Caco-2 (cell line): ENCODE measurements around the gene SLC47A2. TPM values are rescaled to one million over a fixed set of nuclear protein-coding genes. Genes with fewer than 3 reads are reported as not detected.

Experiments
- BruUV-seq: library from RNA; stranded (reverse); fragments of 400-500 nt; replicated peaks from 2 replicates; lab custom pipeline; 2021; lab: Mats Ljungman, UMichigan
- CTCF ChIA-PET: fragments of 300-600 bp; sonication (Branson Sonifier 250); formaldehyde crosslinking; loops from one replicate; lab custom pipeline; 2022; ENCODE audit warnings: antibody characterized with exemption; lab: Charles Lee
- POLR2A ChIA-PET: fragments of 300-600 bp; sonication (Branson Sonifier 250); formaldehyde crosslinking; loops from one replicate; lab custom pipeline; 2022; ENCODE audit warnings: antibody characterized with exemption; lab: Charles Lee
- DNase-seq, 2 experiments: peaks; one replicate each; pipeline versions ENCODE4 v3.0.0 to v3.0.0-alpha.2; 2020 to 2022
- H3K27me3 ChIP-seq: replicated peaks from 2 replicates; pipeline ENCODE4 v1.6.0; 2011; ENCODE audit warnings: low read length; ENCODE audit not compliant: control insufficient read depth, insufficient read depth
- H3K36me3 ChIP-seq: 2 replicates; pipeline ENCODE4 v1.5.1; 2011; ENCODE audit warnings: low read length; ENCODE audit not compliant: control insufficient read depth, insufficient read depth
- H3K4me1 ChIP-seq: fragments of 250-450 bp; sonication (Bioruptor Pico); 2 replicates; pipeline ENCODE4 v1.5.1; 2020; ENCODE audit warnings: mild to moderate bottlenecking
- H3K4me3 ChIP-seq: 2 replicates; pipeline ENCODE4 v1.5.1; 2011; ENCODE audit warnings: low read depth, mild to moderate bottlenecking, control low read depth, low read length
- H3K9me3 ChIP-seq: fragments of 250-450 bp; sonication (Bioruptor Pico); 2 replicates; pipeline ENCODE4 v1.5.1; 2020; ENCODE audit warnings: mild to moderate bottlenecking, moderate library complexity
- H3K27ac Mint-ChIP-seq: one replicate; pipeline ENCODE4 v1.8.0; 2022; ENCODE audit warnings: mixed read lengths; ENCODE audit not compliant: unreplicated experiment
- H3K27me3 Mint-ChIP-seq: one replicate; pipeline ENCODE4 v1.8.0; 2022; ENCODE audit warnings: mixed read lengths; ENCODE audit not compliant: insufficient read depth, unreplicated experiment
- H3K36me3 Mint-ChIP-seq: one replicate; pipeline ENCODE4 v1.8.0; 2022; ENCODE audit warnings: mild to moderate bottlenecking, mixed read lengths; ENCODE audit not compliant: insufficient read depth, unreplicated experiment
- H3K4me1 Mint-ChIP-seq: one replicate; pipeline ENCODE4 v1.8.0; 2022; ENCODE audit warnings: low read depth, mixed read lengths; ENCODE audit not compliant: unreplicated experiment
- H3K4me3 Mint-ChIP-seq: one replicate; pipeline ENCODE4 v1.8.0; 2022; ENCODE audit warnings: mild to moderate bottlenecking, moderate library complexity, mixed read lengths; ENCODE audit not compliant: unreplicated experiment
- H3K9me3 Mint-ChIP-seq: one replicate; pipeline ENCODE4 v1.8.0; 2022; ENCODE audit warnings: mixed read lengths; ENCODE audit not compliant: unreplicated experiment
- CTCF ChIP-seq, 2 experiments: fragments of 200-600 bp in 1 of 2; IDR thresholded peaks; 1 replicate in 1 of 2; 2 replicates in 1 of 2; pipeline versions ENCODE4 v1.5.1 to v1.8.0; 2011 to 2022; ENCODE audit warnings: antibody characterized with exemption in 1 of 2, control low read depth in 1 of 2, inconsistent platforms in 1 of 2, low read depth in 1 of 2, low read length in 1 of 2, mild to moderate bottlenecking in 1 of 2, moderate library complexity in 1 of 2; ENCODE audit not compliant: insufficient read depth in 1 of 2, severe bottlenecking in 1 of 2, unreplicated experiment in 1 of 2
- intact Hi-C: fragments of 100-400 bp; cut with micrococcal nuclease; formaldehyde crosslinking; loops from one replicate; pipeline ENCODE4 v1.10.0; 2022; ENCODE audit not compliant: unreplicated experiment
- total RNA-seq: library from RNA; stranded (reverse); gene quantifications from 2 replicates; pipeline ENCODE4 v1.2.3, GENCODE V29; 2022

SLC47A2 gene
- total RNA-seq, 1 experiment from 2014 or later = 0.20 TPM

- TF ChIP-seq CTCF (IDR thresholded peaks at IDR 0.05; ENCODE audit: insufficient read depth in 1 of 2, low read depth in 1 of 2, low read length in 1 of 2, severe bottlenecking in 1 of 2, unreplicated experiment in 1 of 2) = no peak
- POLR2A ChIA-PET = no interaction called here
Observed at GRCh38 chr17:19725486-19725885, 9.1 kb upstream of the SLC47A2 start.

GRCh38 chr17:19724501-19725420 is 8.4 kb upstream of the SLC47A2 start:
- ChIA-PET CTCF (no interaction called here), POLR2A (no interaction called here)
- H3K4me1 ChIP-seq = peaks cover 10% of the 10 kb centered on the region; the same call in 1 of the 2 replicates
- Mint-ChIP-seq H3K27ac (no peak overlapping the region), H3K27me3 (no peaks in the 10 kb centered on the region), H3K36me3 (no peaks in the 10 kb centered on the region), H3K4me1 (no peaks in the 10 kb centered on the region), H3K9me3 (no peaks in the 10 kb centered on the region), H3K4me3 (no peak overlapping the region)
- BruUV-seq = no TSS peak
- intact Hi-C loops = no loop called here
- H3K4me3 ChIP-seq = no peak overlapping the region
- no peaks in the 10 kb centered on the region for H3K27me3 ChIP-seq
- DNase-seq = no peak
- TF ChIP-seq CTCF (IDR thresholded peaks at IDR 0.05; ENCODE audit: insufficient read depth in 1 of 2, low read depth in 1 of 2, low read length in 1 of 2, severe bottlenecking in 1 of 2, unreplicated experiment in 1 of 2) = no peak
- no peaks in the 10 kb centered on the region for H3K36me3 ChIP-seq
- H3K9me3 ChIP-seq = no peaks in the 10 kb centered on the region

More at GRCh38 chr17:19725486-19725885, 9.1 kb upstream of the SLC47A2 start:
- no peaks in the 10 kb centered on the region for H3K9me3 Mint-ChIP-seq
- no peak overlapping the region for H3K27ac Mint-ChIP-seq
- DNase-seq = no peak
- no peak overlapping the region for H3K4me3 Mint-ChIP-seq
- BruUV-seq = no TSS peak
- H3K9me3 ChIP-seq = no peaks in the 10 kb centered on the region
- H3K4me1 Mint-ChIP-seq = no peaks in the 10 kb centered on the region
- H3K4me3 ChIP-seq = no peak overlapping the region
- peaks cover 6% of the 10 kb centered on the region; the same call in 1 of the 2 replicates for H3K4me1 ChIP-seq
- no peaks in the 10 kb centered on the region for H3K27me3 Mint-ChIP-seq
- CTCF ChIA-PET = no interaction called here
- intact Hi-C loops = no loop called here
- no peaks in the 10 kb centered on the region for H3K36me3 Mint-ChIP-seq
- H3K36me3 ChIP-seq = no peaks in the 10 kb centered on the region
- H3K27me3 ChIP-seq = no peaks in the 10 kb centered on the region

DNA sequence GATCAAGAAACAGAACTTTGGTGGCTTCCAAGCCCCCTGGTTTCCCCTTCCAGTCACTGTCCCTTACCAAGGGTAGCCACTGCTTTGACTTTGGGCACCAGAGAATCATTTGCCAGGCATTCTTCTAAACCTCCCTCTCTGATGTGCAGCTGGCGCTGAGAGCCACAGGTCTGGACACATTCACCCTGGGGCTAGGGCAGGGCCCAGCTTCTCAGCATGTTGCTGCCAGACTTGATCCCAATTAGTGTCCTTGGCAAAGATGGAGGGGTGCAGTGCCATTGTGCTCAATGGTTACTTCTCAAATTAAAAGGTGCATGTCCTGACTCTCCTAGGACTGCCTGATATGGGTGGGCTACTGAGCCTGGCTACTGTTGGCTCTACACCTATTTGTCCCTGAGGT is 7.6 kb upstream of the SLC47A2 start:
- CTCF ChIA-PET = no interaction called here
- H3K4me1 ChIP-seq = peaks cover 17% of the 10 kb centered on the region
- intact Hi-C loops = no loop called here
- H3K36me3 Mint-ChIP-seq = no peaks in the 10 kb centered on the region
- no peak overlapping the region for H3K4me3 ChIP-seq
- H3K9me3 ChIP-seq = no peaks in the 10 kb centered on the region
- no TSS peak for BruUV-seq
- H3K4me3 Mint-ChIP-seq = no peak overlapping the region
- no peak overlapping the region for H3K27ac Mint-ChIP-seq
- TF ChIP-seq CTCF (IDR thresholded peaks at IDR 0.05; ENCODE audit: insufficient read depth in 1 of 2, low read depth in 1 of 2, low read length in 1 of 2, severe bottlenecking in 1 of 2, unreplicated experiment in 1 of 2) = no peak
- H3K27me3 Mint-ChIP-seq = no peaks in the 10 kb centered on the region
- no peak for DNase-seq
- H3K27me3 ChIP-seq = no peaks in the 10 kb centered on the region
- no peaks in the 10 kb centered on the region for H3K9me3 Mint-ChIP-seq
- H3K36me3 ChIP-seq = no peaks in the 10 kb centered on the region
- no peaks in the 10 kb centered on the region for H3K4me1 Mint-ChIP-seq
- POLR2A ChIA-PET = no interaction called here
